ENCODE data around the gene CCSER1.

Gene CCSER1

DNA sequence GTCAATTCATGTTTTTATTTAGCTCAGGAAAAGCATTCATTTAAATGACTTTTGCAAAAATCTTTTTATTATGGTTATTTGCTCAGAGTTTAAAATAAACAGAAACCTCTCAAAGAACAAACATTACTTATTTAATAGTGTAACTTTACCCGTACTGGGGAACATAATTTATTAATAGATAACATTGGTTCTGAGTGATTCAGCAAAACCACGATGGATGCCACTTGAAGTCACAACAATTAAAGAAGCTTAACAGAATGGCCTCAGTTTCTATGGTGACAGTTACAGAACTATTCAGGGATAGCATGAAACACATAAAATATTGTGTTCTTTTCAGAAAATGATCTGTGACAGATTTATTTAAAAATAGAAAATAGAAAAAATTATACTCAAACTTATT is 368.7 kb downstream of the CCSER1 start:
- Histone ChIP-seq H3K79me2 (ENCODE audit: insufficient read depth, low read length) (no peaks in the 10 kb centered on the region), H3K36me3 (ENCODE audit: insufficient read depth, low read length) (no peaks in the 10 kb centered on the region), H3K9ac (ENCODE audit: low read length) (no peak overlapping the region), H3K27ac (ENCODE audit: low read depth, low read length, poor library complexity, severe bottlenecking) (no peak overlapping the region), H3F3A (ENCODE audit: insufficient read depth, low read length) (no peaks in the 10 kb centered on the region), H3K9me2 (ENCODE audit: low read depth, low read length) (no peaks in the 10 kb centered on the region), H2AFZ (ENCODE audit: low read length) (no peak overlapping the region), H3K4me1 (ENCODE audit: insufficient read depth, low read length, severe bottlenecking) (no peaks in the 10 kb centered on the region), H3K4me3 (ENCODE audit: low read depth, low read length, poor library complexity, severe bottlenecking) (no peak overlapping the region), H3K9me3 (ENCODE audit: low read length) (no peaks in the 10 kb centered on the region), H3K27me3 (ENCODE audit: insufficient read depth, low read length) (no peaks in the 10 kb centered on the region), H3K4me2 (ENCODE audit: low read length) (no peak overlapping the region), H4K20me1 (ENCODE audit: insufficient read depth, low read length) (no peaks in the 10 kb centered on the region)
- TF ChIP-seq EZH2 (IDR thresholded peaks at IDR 0.05; ENCODE audit: borderline replicate concordance, low read length), result no peak
- TF ChIP-seq, protein P1, sequence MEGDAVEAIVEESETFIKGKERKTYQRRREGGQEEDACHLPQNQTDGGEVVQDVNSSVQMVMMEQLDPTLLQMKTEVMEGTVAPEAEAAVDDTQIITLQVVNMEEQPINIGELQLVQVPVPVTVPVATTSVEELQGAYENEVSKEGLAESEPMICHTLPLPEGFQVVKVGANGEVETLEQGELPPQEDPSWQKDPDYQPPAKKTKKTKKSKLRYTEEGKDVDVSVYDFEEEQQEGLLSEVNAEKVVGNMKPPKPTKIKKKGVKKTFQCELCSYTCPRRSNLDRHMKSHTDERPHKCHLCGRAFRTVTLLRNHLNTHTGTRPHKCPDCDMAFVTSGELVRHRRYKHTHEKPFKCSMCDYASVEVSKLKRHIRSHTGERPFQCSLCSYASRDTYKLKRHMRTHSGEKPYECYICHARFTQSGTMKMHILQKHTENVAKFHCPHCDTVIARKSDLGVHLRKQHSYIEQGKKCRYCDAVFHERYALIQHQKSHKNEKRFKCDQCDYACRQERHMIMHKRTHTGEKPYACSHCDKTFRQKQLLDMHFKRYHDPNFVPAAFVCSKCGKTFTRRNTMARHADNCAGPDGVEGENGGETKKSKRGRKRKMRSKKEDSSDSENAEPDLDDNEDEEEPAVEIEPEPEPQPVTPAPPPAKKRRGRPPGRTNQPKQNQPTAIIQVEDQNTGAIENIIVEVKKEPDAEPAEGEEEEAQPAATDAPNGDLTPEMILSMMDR (IDR thresholded peaks at IDR 0.05; ENCODE audit: low read length), result no peak

DNA sequence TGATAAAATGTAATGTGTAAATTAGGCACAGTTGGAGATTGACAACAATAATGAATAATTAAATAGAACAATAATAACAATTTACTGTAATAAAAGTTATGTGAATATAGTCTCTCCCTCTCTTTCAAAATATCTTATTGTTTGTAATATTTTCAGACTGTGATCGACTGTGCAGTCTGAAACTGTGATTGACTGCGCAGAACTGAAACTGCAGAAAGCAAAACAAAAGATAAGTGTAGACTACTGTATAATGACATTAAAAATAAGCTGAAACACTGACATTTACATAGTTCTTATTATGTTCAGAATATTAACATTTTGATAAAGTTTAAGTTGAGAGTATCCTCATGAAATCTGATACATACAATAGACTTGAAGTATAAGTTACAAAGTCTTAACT is 371.0 kb downstream of the CCSER1 start:
- H3K4me3 ChIP-seq (ENCODE audit: low read depth, low read length, poor library complexity, severe bottlenecking), result no peak overlapping the region
- no peak overlapping the region for H3K9ac ChIP-seq (ENCODE audit: low read length)
- no peaks in the 10 kb centered on the region for H3K9me2 ChIP-seq (ENCODE audit: low read depth, low read length)
- H3K79me2 ChIP-seq (ENCODE audit: insufficient read depth, low read length), result no peaks in the 10 kb centered on the region
- TF ChIP-seq, protein P1 (IDR thresholded peaks at IDR 0.05; ENCODE audit: low read length), result no peak
- TF ChIP-seq EZH2 (IDR thresholded peaks at IDR 0.05; ENCODE audit: borderline replicate concordance, low read length), result no peak
- no peaks in the 10 kb centered on the region for H3F3A ChIP-seq (ENCODE audit: insufficient read depth, low read length)
- H3K36me3 ChIP-seq (ENCODE audit: insufficient read depth, low read length), result no peaks in the 10 kb centered on the region
- no peaks in the 10 kb centered on the region for H3K9me3 ChIP-seq (ENCODE audit: low read length)
- no peak overlapping the region for H3K27ac ChIP-seq (ENCODE audit: low read depth, low read length, poor library complexity, severe bottlenecking)
- no peaks in the 10 kb centered on the region for H3K27me3 ChIP-seq (ENCODE audit: insufficient read depth, low read length)
- H3K4me2 ChIP-seq (ENCODE audit: low read length), result no peak overlapping the region
- H4K20me1 ChIP-seq (ENCODE audit: insufficient read depth, low read length), result no peaks in the 10 kb centered on the region
- H2AFZ ChIP-seq (ENCODE audit: low read length), result no peak overlapping the region
- no peaks in the 10 kb centered on the region for H3K4me1 ChIP-seq (ENCODE audit: insufficient read depth, low read length, severe bottlenecking)

DNA sequence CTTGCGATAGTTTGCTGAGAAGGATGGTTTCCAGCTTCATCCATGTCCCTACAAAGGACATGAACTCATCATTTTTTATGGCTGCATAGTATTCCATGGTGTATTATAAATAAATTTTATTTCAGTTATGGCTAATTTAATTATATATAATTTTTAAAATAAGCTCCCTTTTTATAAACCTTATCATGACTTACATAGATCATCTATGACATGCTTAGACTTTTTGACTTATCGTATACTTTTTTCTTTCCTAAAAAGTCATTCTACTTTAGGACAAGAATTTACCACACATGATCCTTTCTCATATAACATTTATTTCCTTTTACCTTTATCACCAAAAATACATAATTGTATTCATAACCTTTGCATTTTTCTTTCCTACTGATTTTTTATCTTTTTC is 376.5 kb downstream of the CCSER1 start:
- Histone ChIP-seq H3K9me2 (ENCODE audit: low read depth, low read length) (no peaks in the 10 kb centered on the region), H4K20me1 (ENCODE audit: insufficient read depth, low read length) (no peaks in the 10 kb centered on the region), H2AFZ (ENCODE audit: low read length) (no peak overlapping the region), H3K9ac (ENCODE audit: low read length) (no peak overlapping the region), H3F3A (ENCODE audit: insufficient read depth, low read length) (no peaks in the 10 kb centered on the region), H3K79me2 (ENCODE audit: insufficient read depth, low read length) (no peaks in the 10 kb centered on the region), H3K27me3 (ENCODE audit: insufficient read depth, low read length) (no peaks in the 10 kb centered on the region), H3K27ac (ENCODE audit: low read depth, low read length, poor library complexity, severe bottlenecking) (no peak overlapping the region), H3K36me3 (ENCODE audit: insufficient read depth, low read length) (no peaks in the 10 kb centered on the region), H3K9me3 (ENCODE audit: low read length) (peaks cover 5% of the 10 kb centered on the region; the same call in 1 of the 2 replicates), H3K4me2 (ENCODE audit: low read length) (no peak overlapping the region), H3K4me1 (ENCODE audit: insufficient read depth, low read length, severe bottlenecking) (no peaks in the 10 kb centered on the region), H3K4me3 (ENCODE audit: low read depth, low read length, poor library complexity, severe bottlenecking) (no peak overlapping the region)
- TF ChIP-seq, protein P1 (IDR thresholded peaks at IDR 0.05; ENCODE audit: low read length), result no peak
- TF ChIP-seq EZH2 (IDR thresholded peaks at IDR 0.05; ENCODE audit: borderline replicate concordance, low read length), result no peak

Data from OCI-LY1 (cell line).